GM12874 (cell line): Measurements from ENCODE around the gene AGRN.

ENCODE experiments used
- CTCF ChIP-seq: IDR thresholded peaks from 2 replicates; pipeline ENCODE4 v1.5.1; 2011; ENCODE audit warnings: low read depth, mild to moderate bottlenecking, control low read depth, low read length, moderate library complexity; ENCODE audit not compliant: insufficient read depth

AGRN gene

DNA sequence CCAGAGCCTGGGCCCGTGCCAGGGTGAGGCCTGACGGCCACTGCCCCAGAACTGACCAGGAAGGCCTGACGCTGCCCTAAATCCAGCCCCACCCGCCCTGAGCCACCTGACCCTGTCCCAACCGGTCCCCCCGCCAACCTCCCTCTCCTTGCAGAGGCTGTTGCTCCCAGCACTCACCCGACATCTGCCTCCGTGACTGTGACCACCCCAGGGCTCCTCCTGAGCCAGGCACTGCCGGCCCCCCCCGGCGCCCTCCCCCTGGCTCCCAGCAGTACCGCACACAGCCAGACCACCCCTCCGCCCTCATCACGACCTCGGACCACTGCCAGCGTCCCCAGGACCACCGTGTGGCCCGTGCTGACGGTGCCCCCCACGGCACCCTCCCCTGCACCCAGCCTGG lies 26.3 kb downstream of the AGRN start:
- no peak for TF ChIP-seq CTCF

DNA sequence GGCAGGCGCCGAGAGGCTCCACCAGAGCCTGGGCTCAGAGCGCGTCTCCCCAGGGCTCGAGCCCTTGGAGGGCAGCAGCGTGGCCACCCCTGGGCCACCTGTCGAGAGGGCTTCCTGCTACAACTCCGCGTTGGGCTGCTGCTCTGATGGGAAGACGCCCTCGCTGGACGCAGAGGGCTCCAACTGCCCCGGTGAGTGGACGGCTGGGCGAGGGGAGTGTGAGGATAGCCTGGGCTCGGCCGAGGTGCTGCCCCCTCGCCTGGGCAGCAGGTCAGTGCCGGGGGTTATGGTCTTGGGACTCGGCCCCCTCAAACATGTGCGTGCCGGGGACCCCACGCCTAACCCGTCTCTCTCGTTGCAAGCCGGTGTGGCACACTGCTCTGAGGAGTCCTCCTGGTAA lies 26.8 kb downstream of the AGRN start:
- no peak for TF ChIP-seq CTCF

DNA sequence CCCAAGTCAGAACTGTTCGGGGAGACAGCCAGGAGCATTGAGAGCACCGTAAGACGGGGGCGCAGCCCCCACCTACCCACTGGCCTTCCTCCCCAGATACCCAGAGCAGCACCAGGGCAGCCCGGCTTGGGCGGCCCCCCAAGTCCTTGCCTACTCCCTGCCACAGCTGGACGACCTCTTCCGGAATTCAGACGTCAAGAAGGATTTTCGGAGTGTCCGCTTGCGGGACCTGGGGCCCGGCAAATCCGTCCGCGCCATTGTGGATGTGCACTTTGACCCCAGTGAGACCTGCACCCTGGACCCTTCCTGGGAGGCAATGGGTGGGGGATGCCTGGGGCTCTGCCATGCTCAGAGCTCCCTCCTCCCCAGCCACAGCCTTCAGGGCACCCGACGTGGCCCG lies 27.5 kb downstream of the AGRN start:
- TF ChIP-seq CTCF: no peak

DNA sequence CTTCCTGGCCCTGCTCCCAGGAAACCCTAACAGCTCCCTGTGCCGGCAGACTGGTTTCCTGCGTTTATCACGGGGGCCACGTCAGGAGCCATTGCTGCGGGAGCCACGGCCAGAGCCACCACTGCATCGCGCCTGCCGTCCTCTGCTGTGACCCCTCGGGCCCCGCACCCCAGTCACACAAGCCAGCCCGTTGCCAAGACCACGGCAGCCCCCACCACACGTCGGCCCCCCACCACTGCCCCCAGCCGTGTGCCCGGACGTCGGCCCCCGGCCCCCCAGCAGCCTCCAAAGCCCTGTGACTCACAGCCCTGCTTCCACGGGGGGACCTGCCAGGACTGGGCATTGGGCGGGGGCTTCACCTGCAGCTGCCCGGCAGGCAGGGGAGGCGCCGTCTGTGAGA lies 28.0 kb downstream of the AGRN start:
- no peak for TF ChIP-seq CTCF

DNA sequence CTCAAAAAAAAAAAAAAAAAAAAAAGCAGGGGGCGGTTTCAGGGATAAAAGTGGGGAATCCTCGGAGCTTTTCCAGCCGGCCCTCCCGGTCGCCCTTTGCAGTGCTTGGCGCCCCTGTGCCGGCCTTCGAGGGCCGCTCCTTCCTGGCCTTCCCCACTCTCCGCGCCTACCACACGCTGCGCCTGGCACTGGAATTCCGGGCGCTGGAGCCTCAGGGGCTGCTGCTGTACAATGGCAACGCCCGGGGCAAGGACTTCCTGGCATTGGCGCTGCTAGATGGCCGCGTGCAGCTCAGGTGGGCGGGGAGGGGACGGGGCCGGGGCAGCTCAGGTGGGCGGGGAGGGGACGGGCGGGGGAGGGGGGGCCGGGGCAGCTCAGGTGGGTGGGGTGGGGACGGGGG lies 28.8 kb downstream of the AGRN start:
- TF ChIP-seq CTCF: no peak

- TF ChIP-seq CTCF: no peak
Observed at GRCh38 chr1:1049318-1050165, 29.6 kb downstream of the AGRN start.

GRCh38 chr1:1050577-1051052 lies 30.7 kb downstream of the AGRN start:
- TF ChIP-seq CTCF: no peak
